ENCODE measurements around the gene PPP1R13L. TPM values are rescaled to one million over a fixed set of nuclear protein-coding genes. Genes with fewer than 3 reads are reported as not detected.
A peak's percentile ranks its signal among the peaks of the same experiment; 100 is the strongest.

Gene PPP1R13L
- total and polyA plus RNA-seq, 2 of the 8 experiments (the other 6 are each of a cell fraction or from before 2014, with no cell fraction given) = 9.1 to 15.3 TPM

DNA sequence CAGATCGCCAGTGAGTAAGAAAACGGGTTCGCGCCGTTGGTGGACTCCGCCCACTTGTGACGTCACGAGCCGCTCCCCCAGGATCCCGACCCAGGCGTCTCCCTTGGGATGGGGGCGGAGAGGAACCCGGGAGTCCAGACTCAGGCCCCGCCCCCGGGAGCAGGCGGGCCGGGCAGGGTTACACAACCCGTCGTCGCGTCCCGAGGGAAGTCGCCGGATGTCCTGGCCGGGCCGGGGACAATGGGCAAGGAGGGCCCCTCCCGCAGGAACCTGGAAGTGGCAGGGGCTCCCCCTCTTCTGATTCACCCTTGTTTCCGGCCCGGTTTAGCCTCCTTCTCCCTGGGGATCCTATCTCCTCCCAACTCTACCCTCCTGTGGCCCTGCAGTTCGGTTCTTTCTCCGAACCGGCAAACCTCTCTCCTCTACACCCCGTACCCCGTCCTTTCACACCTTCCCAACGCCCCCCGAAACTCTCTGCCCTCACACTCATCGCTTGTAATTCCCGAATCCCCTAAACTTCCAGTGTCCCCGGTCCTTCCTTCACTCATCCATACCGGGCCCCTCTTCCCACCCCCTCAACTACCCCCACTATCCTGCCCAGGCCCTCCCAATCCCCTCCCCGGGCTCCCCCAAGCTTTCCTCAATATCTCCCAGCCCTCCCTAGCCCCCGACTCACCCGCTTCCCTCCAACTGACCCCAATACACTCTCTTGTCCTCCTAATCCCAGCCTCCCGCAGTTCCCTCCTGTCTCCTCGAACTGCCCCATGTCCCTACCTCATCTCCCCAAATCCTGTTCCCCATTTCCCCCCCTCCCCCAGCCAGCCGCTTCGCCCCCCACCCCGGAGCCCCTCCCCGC, 38.8 kb upstream of the PPP1R13L start (continued):
- TF ChIP-seq FOSL1 (IDR thresholded peaks at IDR 0.05; ENCODE audit: insufficient read depth, low read depth, low read length) = no peak
- no peak; a peak in 1 of 3 replicates for TF ChIP-seq EP300 (IDR thresholded peaks at IDR 0.05; ENCODE audit: borderline replicate concordance in 1 of 2, low read depth in 2 of 2, low read length in 2 of 2)
- TF ChIP-seq EZH2 (IDR thresholded peaks at IDR 0.05; ENCODE audit: low read depth, low read length, severe bottlenecking) = no peak
- no peak for TF ChIP-seq HDAC6 (IDR thresholded peaks at IDR 0.05; ENCODE audit: low read depth, low read length)
- TF ChIP-seq POLR2AphosphoS5 (IDR thresholded peaks at IDR 0.05; ENCODE audit: low read depth, low read length) = peak; percentile 85
- TF ChIP-seq TEAD4 (IDR thresholded peaks at IDR 0.05; ENCODE audit: low read depth, low read length) = no peak
- TF ChIP-seq CREB1 (IDR thresholded peaks at IDR 0.05) = peak; percentile 86
- TF ChIP-seq MAFK (IDR thresholded peaks at IDR 0.05; ENCODE audit: low read depth, low read length) = no peak
- TF ChIP-seq RBBP5 (IDR thresholded peaks at IDR 0.05; ENCODE audit: borderline replicate concordance, low read depth, low read length) = peak; percentile 71; the same call in 1 of the 2 replicates
- no peak for TF ChIP-seq RNF2 (IDR thresholded peaks at IDR 0.05; ENCODE audit: borderline replicate concordance, low read depth, low read length, missing control alignments, poor library complexity, severe bottlenecking)
- no peak for TF ChIP-seq RAD21 (IDR thresholded peaks at IDR 0.05 in 1 of 2, conservative IDR thresholded peaks at IDR 0.05 in 1 of 2; ENCODE audit: low read depth in 2 of 2, low read length in 2 of 2)
- TF ChIP-seq CTBP2 (IDR thresholded peaks at IDR 0.05; ENCODE audit: borderline replicate concordance, insufficient read depth, insufficient read length, low read length) = no peak
- TF ChIP-seq POU5F1 (IDR thresholded peaks at IDR 0.05; ENCODE audit: low read depth, low read length) = no peak
- no peak for TF ChIP-seq SIX5 (IDR thresholded peaks at IDR 0.05; ENCODE audit: low read depth, low read length)
- no peak for TF ChIP-seq SAP30 (IDR thresholded peaks at IDR 0.05; ENCODE audit: insufficient read depth, insufficient replicate concordance, low read length)
- TF ChIP-seq ASH2L (IDR thresholded peaks at IDR 0.05; ENCODE audit: low read length) = no peak
- TF ChIP-seq, protein P1, sequence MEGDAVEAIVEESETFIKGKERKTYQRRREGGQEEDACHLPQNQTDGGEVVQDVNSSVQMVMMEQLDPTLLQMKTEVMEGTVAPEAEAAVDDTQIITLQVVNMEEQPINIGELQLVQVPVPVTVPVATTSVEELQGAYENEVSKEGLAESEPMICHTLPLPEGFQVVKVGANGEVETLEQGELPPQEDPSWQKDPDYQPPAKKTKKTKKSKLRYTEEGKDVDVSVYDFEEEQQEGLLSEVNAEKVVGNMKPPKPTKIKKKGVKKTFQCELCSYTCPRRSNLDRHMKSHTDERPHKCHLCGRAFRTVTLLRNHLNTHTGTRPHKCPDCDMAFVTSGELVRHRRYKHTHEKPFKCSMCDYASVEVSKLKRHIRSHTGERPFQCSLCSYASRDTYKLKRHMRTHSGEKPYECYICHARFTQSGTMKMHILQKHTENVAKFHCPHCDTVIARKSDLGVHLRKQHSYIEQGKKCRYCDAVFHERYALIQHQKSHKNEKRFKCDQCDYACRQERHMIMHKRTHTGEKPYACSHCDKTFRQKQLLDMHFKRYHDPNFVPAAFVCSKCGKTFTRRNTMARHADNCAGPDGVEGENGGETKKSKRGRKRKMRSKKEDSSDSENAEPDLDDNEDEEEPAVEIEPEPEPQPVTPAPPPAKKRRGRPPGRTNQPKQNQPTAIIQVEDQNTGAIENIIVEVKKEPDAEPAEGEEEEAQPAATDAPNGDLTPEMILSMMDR (IDR thresholded peaks at IDR 0.05; ENCODE audit: control extremely low read depth in 1 of 3, insufficient read depth in 1 of 3, low read depth in 1 of 3, low read length in 3 of 3) = 0 out of 4 replicates have a peak, but pooled peaks of 1 of the 3 experiments have one; percentile 3
- TF ChIP-seq TCF12 (IDR thresholded peaks at IDR 0.05; ENCODE audit: low read depth, low read length) = no peak
- no peak for TF ChIP-seq SIRT6 (IDR thresholded peaks at IDR 0.05; ENCODE audit: low read length)
- no peak for TF ChIP-seq NRF1 (IDR thresholded peaks at IDR 0.05; ENCODE audit: low read depth, low read length)
